AG04450 (cell line): Measurements from ENCODE around the gene HELZ. TPM values are rescaled to one million over a fixed set of nuclear protein-coding genes. Genes with fewer than 3 reads are reported as not detected.

ENCODE experiments used
- CTCF ChIA-PET: fragments of 300-600, 350-600 bp; formaldehyde crosslinking; extraction: SDS; loops from one replicate; lab custom pipeline; 2022; ENCODE audit warnings: antibody characterized with exemption, inconsistent platforms; lab: Charles Lee
- POLR2A ChIA-PET: fragments of 350-600 bp; formaldehyde crosslinking; extraction: SDS; loops from one replicate; lab custom pipeline; 2021; ENCODE audit warnings: antibody characterized with exemption, inconsistent platforms; lab: Yijun Ruan, JAX
- DNase-seq: peaks from one replicate; pipeline ENCODE4 v3.0.0-alpha.2; 2011; ENCODE audit warnings: low read depth, low spot score
- H3K27ac ChIP-seq: one replicate; pipeline ENCODE4 v1.5.1; 2012; ENCODE audit warnings: low read depth, low read length, control low read depth
- H3K27me3 ChIP-seq: one replicate; pipeline ENCODE4 v1.6.0; 2012; ENCODE audit warnings: low read length; ENCODE audit not compliant: control insufficient read depth, insufficient read depth
- H3K4me3 ChIP-seq: 2 replicates; pipeline ENCODE4 v1.5.1; 2011; ENCODE audit warnings: mild to moderate bottlenecking, low read depth, low read length, control low read depth
- H3K9me3 ChIP-seq: 2 replicates; pipeline ENCODE4 v1.5.1; 2012; ENCODE audit warnings: low read length; ENCODE audit not compliant: control insufficient read depth, insufficient read depth
- CTCF ChIP-seq: IDR thresholded peaks from 2 replicates; pipeline ENCODE4 v1.5.1; 2011; ENCODE audit warnings: low read depth, low read length, control low read depth, inconsistent platforms
- polyA plus RNA-seq: library from polyadenylated mRNA; depleted of rRNA; stranded (reverse); fragments of >200 nt; gene quantifications from 2 replicates; pipeline ENCODE4 v1.2.3, GENCODE V29; 2011

HELZ gene
- polyA plus RNA-seq, 1 experiment, result 28.2 TPM

GRCh38 chr17:67132366-67132765 lies 112.6 kb downstream of the HELZ start:
- Histone ChIP-seq H3K9me3 (no peaks in the 10 kb centered on the region), H3K27me3 (no peaks in the 10 kb centered on the region), H3K27ac (no peak overlapping the region), H3K4me3 (no peak overlapping the region)
- no peak for TF ChIP-seq CTCF
- no peak for DNase-seq
- ChIA-PET POLR2A (no interaction called here), CTCF (interaction anchor here (1.7 kb wide), 1 partner anchor 25 kb away, joined by 3 read pairs; no protein-coding TSS in a partner anchor)

DNA sequence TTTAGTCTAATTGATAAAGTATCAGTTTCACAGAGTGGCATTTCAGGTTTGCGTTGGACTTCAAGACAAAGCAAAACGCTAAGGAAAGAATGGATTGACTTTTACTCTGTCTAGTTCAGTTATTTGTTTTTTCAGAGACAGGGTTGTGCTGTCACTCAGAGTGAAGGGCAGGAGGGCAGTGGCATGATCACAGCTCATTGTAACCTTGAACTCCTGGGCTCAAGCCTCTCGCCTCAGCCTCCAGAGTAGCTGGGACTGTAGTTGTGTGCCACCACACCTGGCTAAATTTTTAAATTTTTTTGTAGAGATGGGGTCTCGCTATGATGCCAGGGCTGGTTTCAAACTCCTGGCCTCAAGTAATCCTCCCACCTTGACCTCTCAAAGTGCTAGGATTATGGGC lies 114.2 kb downstream of the HELZ start:
- no peaks in the 10 kb centered on the region for H3K27me3 ChIP-seq
- CTCF ChIA-PET, result interaction anchor here (1.0 kb wide), 1 partner anchor 10 kb away, joined by 5 read pairs; no protein-coding TSS in a partner anchor
- no peak overlapping the region for H3K4me3 ChIP-seq
- no peak for TF ChIP-seq CTCF
- no peak overlapping the region for H3K27ac ChIP-seq
- no peaks in the 10 kb centered on the region for H3K9me3 ChIP-seq
- POLR2A ChIA-PET, result no interaction called here
- no peak for DNase-seq

DNA sequence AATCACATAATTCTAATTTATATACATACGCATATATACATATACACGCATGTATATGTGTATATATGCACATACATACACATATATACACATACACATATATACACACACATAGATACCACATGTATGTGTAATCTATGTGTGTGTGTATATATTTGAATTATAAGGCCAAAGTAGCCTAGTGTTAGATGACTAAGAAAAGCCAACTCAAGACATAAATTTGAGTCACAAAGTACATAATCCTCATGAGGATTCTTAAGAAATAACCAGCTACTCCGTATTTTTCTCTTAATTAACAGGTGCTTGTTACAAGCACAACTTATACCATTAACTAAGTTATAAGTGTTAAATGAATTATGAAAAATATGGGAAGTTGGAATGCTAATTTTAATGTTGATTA lies 115.7 kb downstream of the HELZ start:
- Histone ChIP-seq H3K27ac (no peak overlapping the region), H3K27me3 (no peaks in the 10 kb centered on the region), H3K9me3 (no peaks in the 10 kb centered on the region), H3K4me3 (no peak overlapping the region)
- no peak for DNase-seq
- POLR2A ChIA-PET, result no interaction called here
- CTCF ChIA-PET, result no interaction called here
- no peak for TF ChIP-seq CTCF

DNA sequence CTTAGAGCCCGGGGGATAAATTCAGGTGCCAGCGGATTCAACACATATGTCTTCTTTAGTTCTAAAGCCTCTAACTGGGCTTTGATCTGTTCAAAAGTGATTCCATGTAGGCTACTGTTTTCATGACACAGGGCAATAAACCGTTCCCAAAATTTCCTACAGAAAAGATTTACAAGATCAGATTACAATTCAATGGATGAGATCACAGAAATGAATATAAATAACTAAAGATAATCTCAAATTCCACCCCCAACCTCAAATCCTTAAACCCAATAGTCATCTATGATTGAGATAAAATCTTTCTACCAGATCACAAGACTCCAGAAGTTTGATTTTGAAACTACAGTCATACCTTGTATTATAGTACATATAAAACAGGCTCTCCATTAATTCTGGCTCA lies 116.3 kb downstream of the HELZ start:
- CTCF ChIA-PET, result no interaction called here
- no peak overlapping the region for H3K4me3 ChIP-seq
- POLR2A ChIA-PET, result no interaction called here
- no peaks in the 10 kb centered on the region for H3K27me3 ChIP-seq
- peak overlapping the region; percentile 22 for H3K27ac ChIP-seq
- DNase-seq, result no peak
- no peaks in the 10 kb centered on the region for H3K9me3 ChIP-seq
- no peak for TF ChIP-seq CTCF

- no peaks in the 10 kb centered on the region for H3K27me3 ChIP-seq
- TF ChIP-seq CTCF, result no peak
- no peaks in the 10 kb centered on the region for H3K9me3 ChIP-seq
- no peak overlapping the region for H3K4me3 ChIP-seq
- POLR2A ChIA-PET, result no interaction called here
- no peak overlapping the region for H3K27ac ChIP-seq
- CTCF ChIA-PET, result no interaction called here
- no peak for DNase-seq
Observed at GRCh38 chr17:67127925-67128324, 117.1 kb downstream of the HELZ start.
